ENCODE data around the gene APOBEC3C.

DNA sequence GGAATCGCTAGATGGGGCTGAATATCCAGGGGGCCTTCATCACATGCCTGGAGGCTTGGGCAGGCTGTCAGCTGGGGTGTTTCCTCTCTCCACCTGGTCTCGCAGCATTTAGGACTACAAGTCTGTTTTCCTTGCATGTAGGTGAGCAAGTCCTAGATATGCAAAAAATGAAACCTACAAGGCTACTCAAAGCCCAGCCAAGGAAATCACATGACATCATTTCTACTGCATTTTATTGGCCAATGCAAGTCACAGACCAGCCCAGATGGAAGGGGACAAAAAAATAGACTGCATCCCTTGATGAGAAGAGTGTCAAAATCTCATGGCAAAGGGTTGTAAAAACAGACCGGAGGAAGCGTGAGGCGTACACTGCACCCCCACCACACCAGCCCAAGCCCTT, 41.5 kb upstream of the APOBEC3C start:
- TF ChIP-seq CTCF (IDR thresholded peaks at IDR 0.05), result no peak
- TF ChIP-seq POLR2A (IDR thresholded peaks at IDR 0.05), result no peak
- no peak for TF ChIP-seq EP300 (IDR thresholded peaks at IDR 0.05)

Measured in ovary (tissue), 3 donors.